H9 (cell line): ENCODE data around the gene TAF5L. TPM values are rescaled to one million over a fixed set of nuclear protein-coding genes. Genes with fewer than 3 reads are reported as not detected.
"Not testable (repeated sequence)": the region's sequence is repeated elsewhere in the genome, so short reads cannot be mapped to it uniquely, and the experiment has no call there.

ENCODE experiments used
- DNase-seq: peaks from one replicate; pipeline ENCODE4 v3.0.0-alpha.2; 2017
- H2AFZ ChIP-seq: one replicate; pipeline ENCODE4 v1.6.1; 2013; ENCODE audit warnings: mild to moderate bottlenecking, low read length, control low read depth, moderate library complexity
- H2AK5ac ChIP-seq: 2 replicates; pipeline ENCODE4 v1.6.1; 2013; ENCODE audit warnings: low read length, control low read depth, mixed read lengths; ENCODE audit not compliant: insufficient read length
- H2BK120ac ChIP-seq: one replicate; pipeline ENCODE4 v1.6.1; 2013; ENCODE audit warnings: low read depth, mild to moderate bottlenecking, low read length, control low read depth, inconsistent platforms; ENCODE audit not compliant: poor library complexity, severe bottlenecking
- H2BK12ac ChIP-seq: 2 replicates; pipeline ENCODE4 v1.6.1; 2013; ENCODE audit warnings: low read length, control low read depth, mixed read lengths, low read depth; ENCODE audit not compliant: insufficient read length
- H2BK15ac ChIP-seq: 2 replicates; pipeline ENCODE4 v1.6.1; 2013; ENCODE audit warnings: low read depth, low read length, control low read depth
- H2BK20ac ChIP-seq: one replicate; pipeline ENCODE4 v1.6.1; 2013; ENCODE audit warnings: low read depth, mild to moderate bottlenecking, low read length, control low read depth, inconsistent platforms; ENCODE audit not compliant: poor library complexity, severe bottlenecking
- H2BK5ac ChIP-seq: 2 replicates; pipeline ENCODE4 v1.6.1; 2013; ENCODE audit warnings: low read length, control low read depth, mixed read lengths; ENCODE audit not compliant: insufficient read length
- H3K14ac ChIP-seq: 2 replicates; pipeline ENCODE4 v1.6.1; 2013; ENCODE audit warnings: low read length, control low read depth; ENCODE audit not compliant: insufficient read depth
- H3K18ac ChIP-seq: 2 replicates; pipeline ENCODE4 v1.6.1; 2013; ENCODE audit warnings: low read depth, mild to moderate bottlenecking, mixed read lengths, low read length, control low read depth; ENCODE audit not compliant: insufficient read length
- H3K23ac ChIP-seq: 2 replicates; pipeline ENCODE4 v1.6.1; 2013; ENCODE audit warnings: low read length, control low read depth, mixed read lengths, low read depth; ENCODE audit not compliant: insufficient read length
- H3K23me2 ChIP-seq: 2 replicates; pipeline ENCODE4 v1.6.1; 2013; ENCODE audit warnings: low read depth, mild to moderate bottlenecking, mixed read lengths, low read length, control low read depth; ENCODE audit not compliant: insufficient read length, poor library complexity, severe bottlenecking
- H3K27ac ChIP-seq: 2 replicates; pipeline ENCODE4 v1.5.1; 2013; ENCODE audit warnings: low read length, control low read depth, mixed read lengths, low read depth; ENCODE audit not compliant: insufficient read length
- H3K27me3 ChIP-seq: 2 replicates; pipeline ENCODE4 v1.6.1; 2013; ENCODE audit warnings: low read length, control low read depth, inconsistent platforms; ENCODE audit not compliant: insufficient read depth
- H3K4ac ChIP-seq: 2 replicates; pipeline ENCODE4 v1.6.1; 2013; ENCODE audit warnings: low read depth, mild to moderate bottlenecking, control low read depth, inconsistent platforms, low read length, moderate library complexity
- H3K4me1 ChIP-seq: 2 replicates; pipeline ENCODE4 v1.6.1; 2013; ENCODE audit warnings: low read length, control low read depth, inconsistent platforms; ENCODE audit not compliant: insufficient read depth
- H3K4me2 ChIP-seq: 2 replicates; pipeline ENCODE4 v1.6.1; 2013; ENCODE audit warnings: low read length, control low read depth, mixed read lengths; ENCODE audit not compliant: insufficient read length, insufficient read depth
- H3K56ac ChIP-seq: 2 replicates; pipeline ENCODE4 v1.6.1; 2013; ENCODE audit warnings: low read depth, mild to moderate bottlenecking, mixed read lengths, low read length, control low read depth; ENCODE audit not compliant: insufficient read length
- H3K79me1 ChIP-seq: 2 replicates; pipeline ENCODE4 v1.6.1; 2013; ENCODE audit warnings: low read depth, mild to moderate bottlenecking, moderate library complexity, low read length, control low read depth, inconsistent platforms; ENCODE audit not compliant: insufficient read depth, poor library complexity, severe bottlenecking
- H3K79me2 ChIP-seq: 2 replicates; pipeline ENCODE4 v1.6.1; 2013; ENCODE audit warnings: low read length, control low read depth, inconsistent platforms; ENCODE audit not compliant: insufficient read depth
- H3K9ac ChIP-seq: 2 replicates; pipeline ENCODE4 v1.6.1; 2013; ENCODE audit warnings: low read length, control low read depth, mixed read lengths; ENCODE audit not compliant: insufficient read length; ENCODE audit errors: extremely low read depth
- H3K9me3 ChIP-seq: one replicate; pipeline ENCODE4 v1.6.1; 2013; ENCODE audit warnings: low read depth, low read length, inconsistent platforms; ENCODE audit not compliant: control insufficient read depth
- H3T11ph ChIP-seq: one replicate; pipeline ENCODE4 v1.6.1; 2013; ENCODE audit warnings: mild to moderate bottlenecking, low read length, control low read depth, inconsistent platforms
- H4K20me1 ChIP-seq: one replicate; pipeline ENCODE4 v1.6.1; 2013; ENCODE audit not compliant: control insufficient read depth, insufficient read length, insufficient read depth
- H4K5ac ChIP-seq: 2 replicates; pipeline ENCODE4 v1.6.1; 2013; ENCODE audit warnings: low read depth, mild to moderate bottlenecking, mixed read lengths, low read length, control low read depth; ENCODE audit not compliant: insufficient read length
- H4K8ac ChIP-seq: replicated peaks from 2 replicates; pipeline ENCODE4 v1.6.1; 2013; ENCODE audit warnings: low read length, control low read depth, mixed read lengths, low read depth; ENCODE audit not compliant: insufficient read length
- H4K91ac ChIP-seq: 2 replicates; pipeline ENCODE4 v1.6.1; 2013; ENCODE audit warnings: low read depth, mild to moderate bottlenecking, moderate library complexity, mixed read lengths, low read length, control low read depth; ENCODE audit not compliant: insufficient read length
- H3K27ac Mint-ChIP-seq, 3 experiments: 2 replicates in 2 of 3; 3 replicates in 1 of 3; pipeline ENCODE4 v1.8.0; 2020 to 2021; ENCODE audit warnings: mixed read lengths in 3 of 3, mild to moderate bottlenecking in 1 of 3, moderate library complexity in 1 of 3
- H3K27me3 Mint-ChIP-seq: 2 replicates; pipeline ENCODE4 v1.8.0; 2021; ENCODE audit warnings: low read depth, mild to moderate bottlenecking, moderate library complexity, mixed read lengths
- H3K36me3 Mint-ChIP-seq, 3 experiments: 2 replicates in 2 of 3; 3 replicates in 1 of 3; pipeline ENCODE4 v1.8.0; 2020 to 2021; ENCODE audit warnings: low read depth in 3 of 3, mixed read lengths in 3 of 3; ENCODE audit not compliant: insufficient read depth in 1 of 3
- H3K4me1 Mint-ChIP-seq, 2 experiments: 2 replicates each; pipeline ENCODE4 v1.8.0; 2020; ENCODE audit warnings: mixed read lengths in 2 of 2
- H3K4me3 Mint-ChIP-seq, 2 experiments: 2 replicates in 1 of 2; 3 replicates in 1 of 2; pipeline ENCODE4 v1.8.0; 2020 to 2021; ENCODE audit warnings: mild to moderate bottlenecking in 2 of 2, mixed read lengths in 2 of 2, moderate library complexity in 1 of 2
- H3K9me3 Mint-ChIP-seq, 2 experiments: 2 replicates in 1 of 2; 3 replicates in 1 of 2; pipeline ENCODE4 v1.8.0; 2020; ENCODE audit warnings: mild to moderate bottlenecking in 2 of 2, mixed read lengths in 2 of 2, moderate library complexity in 1 of 2
- CTCF ChIP-seq: fragments of 200-600 bp; sonication (generic); conservative IDR thresholded peaks from 3 replicates; pipeline ENCODE4 v1.8.0; 2021; ENCODE audit warnings: antibody characterized with exemption, mild to moderate bottlenecking
- WGBS: extraction: QIAGEN DNeasy Blood & Tissue Kit; methylation state at CpG from one replicate; pipeline ENCODE4 v1.1.7; 2013; ENCODE audit warnings: missing lambda C conversion rate, low lambda C conversion rate, mixed read lengths; ENCODE audit not compliant: insufficient read length; ENCODE audit errors: extremely low coverage; 5-methylcytosine and 5-hydroxymethylcytosine counted together
- total RNA-seq: library from RNA; stranded (reverse); gene quantifications from 2 replicates; pipeline ENCODE4 v1.2.1, GENCODE V29; 2021

The TAF5L gene
- total RNA-seq, 1 experiment from 2014 or later = 30.3 TPM

DNA sequence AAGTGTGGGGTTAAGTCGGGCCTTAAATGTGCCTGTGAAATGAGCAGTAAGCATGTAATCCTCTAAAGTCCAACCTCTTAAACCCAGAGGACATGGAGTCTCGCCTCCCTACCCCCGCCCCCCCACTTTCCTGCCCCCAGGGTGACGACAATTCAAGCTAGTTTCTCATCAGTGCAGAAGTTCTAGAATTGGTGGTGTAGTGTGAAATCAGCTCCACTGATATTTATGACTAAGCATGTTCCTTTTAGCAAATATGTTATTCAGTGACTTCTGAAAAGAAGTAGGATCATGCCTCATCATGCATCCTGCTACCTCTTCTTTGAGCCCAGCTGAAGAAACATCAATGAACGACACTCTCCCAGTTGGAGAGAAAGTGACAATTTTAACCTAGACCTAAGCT lies 64.8 kb downstream of the TAF5L start:
- no peak overlapping the region for H2BK20ac ChIP-seq
- H3K14ac ChIP-seq = no peak overlapping the region
- no peak overlapping the region for H2BK5ac ChIP-seq
- H4K91ac ChIP-seq = no peak overlapping the region
- H3K27ac ChIP-seq = no peak overlapping the region
- TF ChIP-seq CTCF = no peak
- no peaks in the 10 kb centered on the region for H3K27me3 ChIP-seq
- H2BK15ac ChIP-seq = no peak overlapping the region
- Mint-ChIP-seq H3K9me3 (peaks cover 0 to 3% of the 10 kb centered on the region in 2 experiments; a peak in 1 of 5 replicates), H3K27me3 (peaks cover 4% of the 10 kb centered on the region; the same call in 1 of the 2 replicates), H3K4me3 (no peak overlapping the region; a peak in 1 of 5 replicates), H3K27ac (no peak overlapping the region), H3K4me1 (peaks cover 45 to 53% of the 10 kb centered on the region in 2 experiments), H3K36me3 (no peaks in the 10 kb centered on the region)
- peaks cover 3% of the 10 kb centered on the region; the same call in 1 of the 2 replicates for H3K4me1 ChIP-seq
- no peak for DNase-seq
- no peak overlapping the region for H3K23ac ChIP-seq
- H4K5ac ChIP-seq = no peak overlapping the region
- no peaks in the 10 kb centered on the region; the same call in 1 of the 2 replicates for H3K79me2 ChIP-seq
- H3K4me2 ChIP-seq = no peak overlapping the region
- no peak overlapping the region for H3T11ph ChIP-seq
- no peak overlapping the region for H4K8ac ChIP-seq
- no CpG with 5 or more reads among the region's 5 CpGs for WGBS
- H3K79me1 ChIP-seq = no peaks in the 10 kb centered on the region
- no peak overlapping the region for H3K18ac ChIP-seq
- H3K23me2 ChIP-seq = peaks cover 3% of the 10 kb centered on the region
- H3K9me3 ChIP-seq = no peaks in the 10 kb centered on the region
- no peak overlapping the region for H3K9ac ChIP-seq
- no peak overlapping the region for H2BK12ac ChIP-seq
- H2AFZ ChIP-seq = no peak overlapping the region
- H3K56ac ChIP-seq = no peak overlapping the region
- no peak overlapping the region for H2BK120ac ChIP-seq
- H4K20me1 ChIP-seq = no peaks in the 10 kb centered on the region
- no peak overlapping the region for H2AK5ac ChIP-seq
- H3K4ac ChIP-seq = no peak overlapping the region

DNA sequence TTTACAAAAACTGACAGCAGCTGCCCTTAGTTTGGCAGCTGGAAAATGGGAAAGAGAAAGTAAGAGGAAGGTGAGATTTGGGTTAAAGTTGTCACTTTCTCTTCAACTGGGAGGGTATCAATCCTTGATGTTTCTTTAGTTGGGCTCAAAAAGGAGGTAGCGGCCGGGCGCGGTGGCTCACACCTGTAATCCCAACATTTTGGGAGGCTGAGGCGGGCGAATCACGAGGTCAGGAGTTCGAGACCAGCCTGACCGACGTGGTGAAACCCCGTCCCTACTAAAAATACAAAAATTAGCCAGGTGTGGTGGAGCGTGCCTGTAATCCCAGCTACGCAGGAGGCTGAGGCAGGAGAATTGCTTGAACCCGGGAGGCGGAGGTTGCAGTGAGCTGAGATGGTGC lies 65.8 kb downstream of the TAF5L start:
- not testable (repeated sequence) for H2BK5ac ChIP-seq, H3K9me3 ChIP-seq, H3K56ac ChIP-seq, H3K79me1 ChIP-seq, H3T11ph ChIP-seq, H3K9me3 Mint-ChIP-seq, DNase-seq, H3K23me2 ChIP-seq, H4K20me1 ChIP-seq, H3K4me2 ChIP-seq, H3K14ac ChIP-seq, H4K8ac ChIP-seq, H2BK12ac ChIP-seq, H4K5ac ChIP-seq, H3K27me3 ChIP-seq, H3K23ac ChIP-seq, H3K18ac ChIP-seq, H3K4me1 ChIP-seq, H3K36me3 Mint-ChIP-seq, H3K79me2 ChIP-seq, H3K9ac ChIP-seq, H4K91ac ChIP-seq, H2BK20ac ChIP-seq, H3K27ac ChIP-seq, H3K27me3 Mint-ChIP-seq, H2AFZ ChIP-seq, H2AK5ac ChIP-seq, H2BK15ac ChIP-seq, H2BK120ac ChIP-seq, H3K27ac Mint-ChIP-seq, H3K4ac ChIP-seq
- peak overlapping the region in 1 of 2 experiments; percentile 39; a peak in 1 of 5 replicates for H3K4me3 Mint-ChIP-seq
- no CpG with 5 or more reads among the region's 15 CpGs for WGBS
- H3K4me1 Mint-ChIP-seq = peaks cover 48 to 55% of the 10 kb centered on the region in 2 experiments
